Suppressor macrophage (primary cell): Measurements from ENCODE around the gene HELZ2.
A peak's percentile ranks its signal among the peaks of the same experiment; 100 is the strongest.
"Not testable (repeated sequence)": the region's sequence is repeated elsewhere in the genome, so short reads cannot be mapped to it uniquely, and the experiment has no call there.

Source experiments
- DNase-seq, 4 experiments: peaks; one replicate each; pipeline ENCODE4 v3.0.0-alpha.2; 2020 to 2022
- total RNA-seq, 17 experiments: gene quantifications; one replicate each; lab custom pipeline; 2026; ENCODE audit warnings: mixed read lengths in 6 of 17, inconsistent platforms in 3 of 17; lab: John Stamatoyannopoulos, UW

The HELZ2 gene
- total RNA-seq, result 12.6 to 1,984 (median 37.7) reads per million in 17 experiments

- peak; percentile 69 to 88 (median 81) for DNase-seq
These were observed at the start of gene HELZ2 for GRCh38 chr20:63574156-63574828. TSS of gene HELZ2 (minus strand) at chr20:63574239. CDS start at chr20:63572385, 1,854 bp downstream.

GRCh38 chr20:63622732-63623131 is 48.7 kb upstream of the HELZ2 start:
- no peak for DNase-seq

- DNase-seq, result no peak
These were observed 48.1 kb upstream of the HELZ2 start for GRCh38 chr20:63622096-63622495.

- DNase-seq, result no peak
These were observed 47.0 kb upstream of the HELZ2 start for GRCh38 chr20:63620991-63621390.

GRCh38 chr20:63619505-63619904 is 45.5 kb upstream of the HELZ2 start:
- DNase-seq, result no peak

GRCh38 chr20:63619086-63619485 is 45.0 kb upstream of the HELZ2 start:
- DNase-seq, result no peak

GRCh38 chr20:63618291-63618980 is 44.4 kb upstream of the HELZ2 start:
- DNase-seq, result no peak

GRCh38 chr20:63617876-63618265 is 43.8 kb upstream of the HELZ2 start:
- no peak for DNase-seq

- no peak for DNase-seq
These were observed 43.2 kb upstream of the HELZ2 start for GRCh38 chr20:63617092-63617875.

GRCh38 chr20:63613863-63614594 is 40.0 kb upstream of the HELZ2 start:
- not testable (repeated sequence) for DNase-seq

- peak; percentile 89 to 94 (median 90) for DNase-seq
These were observed 38.4 kb upstream of the HELZ2 start for GRCh38 chr20:63612276-63612931.

GRCh38 chr20:63611646-63612045 is 37.6 kb upstream of the HELZ2 start:
- no peak for DNase-seq

GRCh38 chr20:63610581-63611435 is 36.8 kb upstream of the HELZ2 start:
- peak in 1 of 4 experiments; percentile 20 for DNase-seq

GRCh38 chr20:63606686-63607085 is 32.6 kb upstream of the HELZ2 start:
- DNase-seq, result no peak

- peak in 2 of 4 experiments; percentile 6 to 21 for DNase-seq
These were observed 28.3 kb upstream of the HELZ2 start for GRCh38 chr20:63602321-63602720.

GRCh38 chr20:63601679-63602078 is 27.6 kb upstream of the HELZ2 start:
- DNase-seq, result not testable (repeated sequence)

- no peak for DNase-seq
These were observed 25.5 kb upstream of the HELZ2 start for GRCh38 chr20:63599396-63600050.

GRCh38 chr20:63598479-63599395 is 24.7 kb upstream of the HELZ2 start:
- DNase-seq, result no peak
